ENCODE measurements around the gene RAB7A. TPM values are rescaled to one million over a fixed set of nuclear protein-coding genes. Genes with fewer than 3 reads are reported as not detected.
A peak's percentile ranks its signal among the peaks of the same experiment; 100 is the strongest.

Gene RAB7A
- total and polyA plus RNA-seq, 2 of the 13 experiments (the other 11 are each of a cell fraction or from before 2014, with no cell fraction given), result 26.5 to 182 TPM

DNA sequence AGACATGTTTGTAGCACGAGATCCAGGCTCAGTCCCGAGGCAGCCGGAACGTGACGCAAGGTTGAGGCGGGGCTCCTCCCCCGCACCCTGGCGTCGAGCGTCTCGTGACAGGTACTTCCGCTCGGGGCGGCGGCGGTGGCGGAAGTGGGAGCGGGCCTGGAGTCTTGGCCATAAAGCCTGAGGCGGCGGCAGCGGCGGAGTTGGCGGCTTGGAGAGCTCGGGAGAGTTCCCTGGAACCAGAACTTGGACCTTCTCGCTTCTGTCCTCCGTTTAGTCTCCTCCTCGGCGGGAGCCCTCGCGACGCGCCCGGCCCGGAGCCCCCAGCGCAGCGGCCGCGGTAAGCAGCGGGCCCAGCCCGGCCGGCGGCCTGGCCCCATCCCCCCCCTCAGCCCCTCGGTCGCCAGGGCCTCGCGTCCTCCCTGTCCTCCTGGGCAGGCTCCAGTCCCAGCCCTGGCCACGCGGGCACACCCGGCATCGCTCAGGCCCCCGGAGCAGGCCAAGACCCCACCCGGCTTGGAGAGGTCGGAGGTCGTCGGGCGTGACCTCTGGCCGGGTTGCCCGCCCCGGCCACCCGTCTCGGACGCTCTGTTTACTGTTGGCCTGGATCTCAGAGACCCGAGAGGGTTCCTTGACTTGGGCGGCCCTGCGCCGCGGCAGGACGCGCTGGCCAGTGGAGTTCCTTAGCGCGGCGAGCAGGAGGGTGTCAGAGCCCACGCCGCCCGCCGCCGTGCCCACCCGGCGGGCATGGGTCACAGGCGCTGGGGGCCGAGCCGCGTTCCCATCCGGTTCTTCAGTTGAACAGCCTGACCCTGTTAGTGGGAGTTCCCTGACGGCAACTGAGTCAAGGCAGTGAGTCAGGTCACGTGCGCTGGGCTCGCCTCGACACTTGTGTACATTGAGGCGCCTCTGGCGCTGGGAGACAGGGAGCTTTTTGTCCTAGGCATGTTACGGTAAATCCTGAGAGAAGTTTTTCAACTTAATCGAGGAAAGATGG lies at the start of gene RAB7A (continued):
- TF ChIP-seq, protein P1, sequence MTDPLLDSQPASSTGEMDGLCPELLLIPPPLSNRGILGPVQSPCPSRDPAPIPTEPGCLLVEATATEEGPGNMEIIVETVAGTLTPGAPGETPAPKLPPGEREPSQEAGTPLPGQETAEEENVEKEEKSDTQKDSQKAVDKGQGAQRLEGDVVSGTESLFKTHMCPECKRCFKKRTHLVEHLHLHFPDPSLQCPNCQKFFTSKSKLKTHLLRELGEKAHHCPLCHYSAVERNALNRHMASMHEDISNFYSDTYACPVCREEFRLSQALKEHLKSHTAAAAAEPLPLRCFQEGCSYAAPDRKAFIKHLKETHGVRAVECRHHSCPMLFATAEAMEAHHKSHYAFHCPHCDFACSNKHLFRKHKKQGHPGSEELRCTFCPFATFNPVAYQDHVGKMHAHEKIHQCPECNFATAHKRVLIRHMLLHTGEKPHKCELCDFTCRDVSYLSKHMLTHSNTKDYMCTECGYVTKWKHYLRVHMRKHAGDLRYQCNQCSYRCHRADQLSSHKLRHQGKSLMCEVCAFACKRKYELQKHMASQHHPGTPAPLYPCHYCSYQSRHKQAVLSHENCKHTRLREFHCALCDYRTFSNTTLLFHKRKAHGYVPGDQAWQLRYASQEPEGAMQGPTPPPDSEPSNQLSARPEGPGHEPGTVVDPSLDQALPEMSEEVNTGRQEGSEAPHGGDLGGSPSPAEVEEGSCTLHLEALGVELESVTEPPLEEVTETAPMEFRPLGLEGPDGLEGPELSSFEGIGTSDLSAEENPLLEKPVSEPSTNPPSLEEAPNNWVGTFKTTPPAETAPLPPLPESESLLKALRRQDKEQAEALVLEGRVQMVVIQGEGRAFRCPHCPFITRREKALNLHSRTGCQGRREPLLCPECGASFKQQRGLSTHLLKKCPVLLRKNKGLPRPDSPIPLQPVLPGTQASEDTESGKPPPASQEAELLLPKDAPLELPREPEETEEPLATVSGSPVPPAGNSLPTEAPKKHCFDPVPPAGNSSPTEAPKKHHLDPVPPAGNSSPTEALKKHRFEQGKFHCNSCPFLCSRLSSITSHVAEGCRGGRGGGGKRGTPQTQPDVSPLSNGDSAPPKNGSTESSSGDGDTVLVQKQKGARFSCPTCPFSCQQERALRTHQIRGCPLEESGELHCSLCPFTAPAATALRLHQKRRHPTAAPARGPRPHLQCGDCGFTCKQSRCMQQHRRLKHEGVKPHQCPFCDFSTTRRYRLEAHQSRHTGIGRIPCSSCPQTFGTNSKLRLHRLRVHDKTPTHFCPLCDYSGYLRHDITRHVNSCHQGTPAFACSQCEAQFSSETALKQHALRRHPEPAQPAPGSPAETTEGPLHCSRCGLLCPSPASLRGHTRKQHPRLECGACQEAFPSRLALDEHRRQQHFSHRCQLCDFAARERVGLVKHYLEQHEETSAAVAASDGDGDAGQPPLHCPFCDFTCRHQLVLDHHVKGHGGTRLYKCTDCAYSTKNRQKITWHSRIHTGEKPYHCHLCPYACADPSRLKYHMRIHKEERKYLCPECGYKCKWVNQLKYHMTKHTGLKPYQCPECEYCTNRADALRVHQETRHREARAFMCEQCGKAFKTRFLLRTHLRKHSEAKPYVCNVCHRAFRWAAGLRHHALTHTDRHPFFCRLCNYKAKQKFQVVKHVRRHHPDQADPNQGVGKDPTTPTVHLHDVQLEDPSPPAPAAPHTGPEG (CRISPR knock-in tag; IDR thresholded peaks at IDR 0.05), result 0 out of 2 replicates have a peak, but pooled peaks have one; percentile 9
- TF ChIP-seq TRIM24 (CRISPR knock-in tag; IDR thresholded peaks at IDR 0.05) (no peak), ZNF275 (CRISPR knock-in tag; IDR thresholded peaks at IDR 0.05; ENCODE audit: borderline replicate concordance) (no peak), ARID2 (CRISPR knock-in tag; IDR thresholded peaks at IDR 0.05; ENCODE audit: borderline replicate concordance) (no peak), ZSCAN20 (CRISPR knock-in tag; IDR thresholded peaks at IDR 0.05; ENCODE audit: borderline replicate concordance) (no peak), GZF1 (CRISPR knock-in tag; IDR thresholded peaks at IDR 0.05) (peak; percentile 65), PAX8 (CRISPR knock-in tag; IDR thresholded peaks at IDR 0.05; ENCODE audit: borderline replicate concordance) (no peak), IKZF4 (CRISPR knock-in tag; IDR thresholded peaks at IDR 0.05; ENCODE audit: borderline replicate concordance, low read depth, not compliant biosample characterization) (no peak), ZSCAN21 (CRISPR knock-in tag; IDR thresholded peaks at IDR 0.05; ENCODE audit: borderline replicate concordance) (no peak; the same call in 1 of the 2 replicates), RAD51 (IDR thresholded peaks at IDR 0.05; ENCODE audit: borderline replicate concordance) (peak; percentile 37; the same call in 1 of the 2 replicates), NFKBIZ (CRISPR knock-in tag; IDR thresholded peaks at IDR 0.05) (peak; percentile 22; the same call in 1 of the 2 replicates), ZNF615 (CRISPR knock-in tag; IDR thresholded peaks at IDR 0.05; ENCODE audit: borderline replicate concordance) (no peak), ADNP (CRISPR knock-in tag; IDR thresholded peaks at IDR 0.05) (no peak)
- TF ChIP-seq, protein P2, sequence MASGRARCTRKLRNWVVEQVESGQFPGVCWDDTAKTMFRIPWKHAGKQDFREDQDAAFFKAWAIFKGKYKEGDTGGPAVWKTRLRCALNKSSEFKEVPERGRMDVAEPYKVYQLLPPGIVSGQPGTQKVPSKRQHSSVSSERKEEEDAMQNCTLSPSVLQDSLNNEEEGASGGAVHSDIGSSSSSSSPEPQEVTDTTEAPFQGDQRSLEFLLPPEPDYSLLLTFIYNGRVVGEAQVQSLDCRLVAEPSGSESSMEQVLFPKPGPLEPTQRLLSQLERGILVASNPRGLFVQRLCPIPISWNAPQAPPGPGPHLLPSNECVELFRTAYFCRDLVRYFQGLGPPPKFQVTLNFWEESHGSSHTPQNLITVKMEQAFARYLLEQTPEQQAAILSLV (CRISPR knock-in tag; IDR thresholded peaks at IDR 0.05; ENCODE audit: borderline replicate concordance), result peak; percentile 77
